Raji (cell line): Measurements from ENCODE around the gene DOHH.

ENCODE experiments used
- POLR2A ChIP-seq: IDR thresholded peaks from 2 replicates; pipeline ENCODE4 v1.6.1; 2011; ENCODE audit warnings: low read depth, low read length, control low read depth; ENCODE audit not compliant: insufficient read depth

DOHH gene

GRCh38 chr19:3501780-3502179 lies 1.3 kb upstream of the DOHH start:
- TF ChIP-seq POLR2A: no peak

- no peak for TF ChIP-seq POLR2A
Observed at GRCh38 chr19:3499738-3500428, 591 bp downstream of the DOHH start.

GRCh38 chr19:3497757-3498520 lies 2.5 kb downstream of the DOHH start:
- TF ChIP-seq POLR2A: no peak

- TF ChIP-seq POLR2A: no peak
Observed at GRCh38 chr19:3496392-3497273, 3.8 kb downstream of the DOHH start.

GRCh38 chr19:3494559-3494958 lies 5.9 kb downstream of the DOHH start:
- TF ChIP-seq POLR2A: no peak

- no peak for TF ChIP-seq POLR2A
Observed at GRCh38 chr19:3494051-3494450, 6.4 kb downstream of the DOHH start.

GRCh38 chr19:3493651-3494050 lies 6.8 kb downstream of the DOHH start:
- no peak for TF ChIP-seq POLR2A

- no peak for TF ChIP-seq POLR2A
Observed at GRCh38 chr19:3492919-3493318, 7.6 kb downstream of the DOHH start.

GRCh38 chr19:3492131-3492839 lies 8.2 kb downstream of the DOHH start:
- TF ChIP-seq POLR2A: no peak

- no peak for TF ChIP-seq POLR2A
Observed at GRCh38 chr19:3491396-3492119, 8.9 kb downstream of the DOHH start.

- TF ChIP-seq POLR2A: no peak
Observed at GRCh38 chr19:3483226-3483628, 17.2 kb downstream of the DOHH start, which contains the start of gene SMIM44. Gene SMIM44, minus strand, starts transcription at chr19:3483441. Its CDS starts 38 bp downstream, at chr19:3483403.

GRCh38 chr19:3482507-3483225 lies 17.8 kb downstream of the DOHH start:
- TF ChIP-seq POLR2A: no peak

- TF ChIP-seq POLR2A: no peak
Observed at GRCh38 chr19:3481241-3482090, 19.0 kb downstream of the DOHH start.
